NCI-H446 treated with DMSO at 0.1 percent for 48 hours (cell line): ENCODE measurements around the gene ASXL1.
"Not testable (repeated sequence)": the region's sequence is repeated elsewhere in the genome, so short reads cannot be mapped to it uniquely, and the experiment has no call there.

Experiments used
- DNase-seq: peaks from one replicate; lab custom pipeline; 2025; lab: John Stamatoyannopoulos, UW

The ASXL1 gene

DNA sequence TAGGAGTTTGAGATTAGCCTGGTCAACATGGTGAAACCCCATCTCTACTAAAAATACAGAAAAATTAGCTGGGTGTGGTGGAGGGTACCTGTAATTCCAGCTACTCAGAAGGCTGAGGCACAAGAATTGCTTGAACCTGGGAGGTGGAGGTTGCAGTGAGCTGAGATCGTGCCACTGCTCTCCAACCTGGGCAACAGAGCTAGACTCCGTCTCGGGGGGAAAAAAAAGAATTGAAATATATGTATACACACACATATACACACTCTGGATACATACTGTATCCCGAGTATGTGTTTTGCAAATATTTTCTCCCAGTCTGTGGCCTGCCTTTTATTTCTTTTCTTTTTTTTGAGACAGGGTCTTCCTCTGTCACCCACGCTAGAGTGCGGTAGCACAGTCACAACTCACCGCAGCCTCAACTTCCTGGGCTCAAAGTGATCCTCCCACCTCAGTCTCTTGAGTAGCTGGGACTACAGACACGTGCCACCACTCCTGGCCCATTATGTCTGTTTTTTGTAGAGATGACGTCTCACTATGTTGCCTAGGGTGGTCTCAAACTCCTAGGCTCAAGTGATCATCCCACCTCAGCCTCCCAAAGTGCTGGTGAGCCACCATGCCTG, 49.1 kb downstream of the ASXL1 start:
- DNase-seq = not testable (repeated sequence)

DNA sequence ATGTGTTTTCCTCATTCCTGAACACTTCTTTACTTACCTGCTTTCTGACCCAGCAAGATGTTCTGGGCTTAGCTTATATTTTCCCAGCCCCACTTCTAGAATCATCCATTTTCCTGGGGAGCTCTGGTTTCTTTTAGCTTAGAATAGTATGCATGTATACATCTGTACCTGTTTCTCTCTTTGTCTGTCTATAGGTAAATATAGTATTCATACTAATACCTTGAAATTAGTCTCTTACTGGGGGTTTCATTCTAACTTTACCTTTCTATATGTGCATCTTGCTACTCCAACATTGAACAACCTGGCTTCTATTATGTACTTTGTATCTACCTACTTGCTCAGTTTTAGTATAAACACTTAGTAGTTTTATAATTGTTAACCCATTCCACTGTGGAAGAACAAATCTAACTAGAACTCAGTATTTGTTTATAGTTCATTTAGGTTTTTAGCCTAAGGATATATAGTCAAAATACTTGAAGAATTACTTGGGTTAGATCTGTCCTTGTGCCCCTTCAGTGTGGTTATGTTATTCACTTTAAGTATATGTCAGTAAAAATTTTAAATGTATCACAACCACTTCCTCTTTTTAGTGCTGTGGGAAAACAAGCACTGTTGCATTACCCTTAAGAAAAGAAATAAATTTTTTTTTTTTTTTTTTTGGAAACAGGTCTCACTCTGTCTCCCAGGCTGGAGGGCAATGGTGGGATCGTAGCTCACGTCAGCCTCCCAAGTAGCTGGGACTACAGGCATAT, 54.0 kb downstream of the ASXL1 start:
- no peak for DNase-seq

DNA sequence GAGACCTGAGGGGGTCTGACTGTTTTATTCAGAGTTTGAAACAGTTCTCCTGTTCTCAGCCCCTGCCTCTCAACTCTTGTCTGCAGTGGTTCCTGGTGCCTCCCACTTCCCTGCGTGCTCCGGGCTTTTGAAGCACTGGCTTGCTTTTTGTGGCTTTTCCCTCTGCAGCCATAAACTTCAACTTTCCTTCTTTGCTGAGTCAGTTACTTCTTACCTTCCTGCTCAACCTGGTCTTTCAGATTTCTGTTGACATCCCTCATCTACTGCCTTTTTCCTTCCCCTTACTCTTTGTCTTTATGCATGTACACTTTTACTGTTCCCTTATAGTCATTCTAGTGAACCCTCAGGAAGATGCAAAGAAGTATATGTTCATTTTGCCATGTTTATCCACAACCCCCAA, 57.4 kb downstream of the ASXL1 start:
- DNase-seq = no peak

DNA sequence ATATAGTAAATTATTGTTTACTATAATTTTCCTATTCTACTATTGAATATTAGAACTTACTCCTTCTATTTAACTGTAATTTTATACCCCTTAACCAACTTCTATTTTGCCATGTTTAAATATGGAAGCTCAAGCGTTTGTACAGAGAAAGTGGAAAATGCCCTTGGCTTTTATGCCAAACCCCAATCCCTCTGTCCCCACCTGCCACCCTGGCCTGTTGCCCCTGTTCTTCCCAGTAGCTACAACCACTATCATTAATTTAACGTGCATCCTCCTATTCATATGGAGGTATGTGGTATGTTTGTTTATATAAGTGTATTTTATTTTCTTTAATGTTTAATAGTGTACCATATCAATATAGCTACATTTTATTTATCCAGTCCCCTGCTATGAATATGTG, 58.1 kb downstream of the ASXL1 start:
- no peak for DNase-seq

DNA sequence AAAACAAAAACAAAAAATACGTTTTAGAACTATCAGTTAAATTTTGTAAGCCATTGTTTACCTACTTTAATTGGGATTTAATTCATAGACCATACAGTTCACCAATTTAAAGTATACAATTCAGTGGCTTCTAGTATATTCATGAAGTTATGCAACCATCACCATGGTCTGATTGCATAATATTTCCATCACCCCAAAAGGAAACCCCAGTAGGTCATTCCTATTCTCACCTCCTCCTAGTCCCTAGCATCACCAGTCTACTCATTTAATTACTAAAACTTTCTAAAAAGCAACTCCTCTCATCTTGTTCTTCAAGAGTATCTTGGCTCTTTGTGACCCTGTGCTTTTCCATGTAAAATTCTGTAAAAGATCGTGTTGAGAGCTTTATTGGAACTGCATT, 60.2 kb downstream of the ASXL1 start:
- DNase-seq = no peak

DNA sequence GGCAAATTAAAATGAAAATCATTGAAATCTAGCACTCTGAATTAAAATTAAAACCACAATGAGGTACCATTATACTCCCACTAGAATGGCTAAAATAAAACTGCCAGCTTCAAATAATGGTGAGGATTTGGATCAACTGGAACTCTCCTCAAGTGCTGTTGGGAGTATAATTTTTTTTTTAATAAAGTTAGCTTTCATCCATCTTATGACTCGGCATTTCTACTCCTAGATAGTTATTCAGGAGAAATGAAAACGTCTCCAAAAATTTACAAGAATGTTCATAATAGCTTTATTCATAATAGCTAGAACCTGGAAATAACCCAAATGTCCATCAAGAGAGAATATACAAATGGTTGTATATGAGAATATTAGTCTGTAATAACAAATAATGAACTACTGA, 63.2 kb downstream of the ASXL1 start:
- DNase-seq = no peak

DNA sequence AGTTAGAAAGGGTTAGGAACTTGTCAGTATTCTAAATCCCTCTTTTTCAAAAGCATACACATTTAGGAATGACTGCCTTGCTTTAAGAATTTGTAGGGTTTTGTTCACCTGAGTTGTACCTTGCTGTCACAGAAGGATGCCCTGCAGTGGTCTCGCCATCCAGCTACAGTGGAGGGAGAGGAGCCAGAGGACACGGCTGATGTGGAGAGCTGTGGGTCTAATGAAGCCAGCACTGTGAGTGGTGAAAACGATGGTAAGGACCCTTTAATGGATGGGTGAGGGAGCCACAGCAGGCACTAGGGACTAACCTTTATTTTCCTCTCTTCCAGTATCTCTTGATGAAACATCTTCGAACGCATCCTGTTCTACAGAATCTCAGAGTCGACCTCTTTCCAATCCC, 69.9 kb downstream of the ASXL1 start:
- DNase-seq = no peak

DNA sequence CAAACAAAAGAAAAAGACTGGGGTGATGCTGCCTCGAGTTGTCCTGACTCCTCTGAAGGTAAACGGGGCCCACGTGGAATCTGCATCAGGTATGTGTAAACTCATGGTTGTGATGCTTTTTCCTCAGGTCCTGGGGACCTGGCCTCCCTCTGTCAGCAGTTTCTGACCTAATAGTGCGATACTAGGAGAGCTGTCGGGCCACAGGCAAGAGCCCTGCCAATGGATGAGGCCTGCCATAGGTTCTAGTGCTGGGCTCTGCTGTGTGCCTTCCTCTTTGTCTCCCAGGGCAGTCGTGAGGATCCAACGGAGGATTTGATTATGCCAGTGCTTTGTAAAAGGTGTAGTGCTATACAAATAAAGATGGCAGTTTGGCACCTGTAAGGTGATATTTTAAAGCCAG, 71.2 kb downstream of the ASXL1 start:
- no peak for DNase-seq

DNA sequence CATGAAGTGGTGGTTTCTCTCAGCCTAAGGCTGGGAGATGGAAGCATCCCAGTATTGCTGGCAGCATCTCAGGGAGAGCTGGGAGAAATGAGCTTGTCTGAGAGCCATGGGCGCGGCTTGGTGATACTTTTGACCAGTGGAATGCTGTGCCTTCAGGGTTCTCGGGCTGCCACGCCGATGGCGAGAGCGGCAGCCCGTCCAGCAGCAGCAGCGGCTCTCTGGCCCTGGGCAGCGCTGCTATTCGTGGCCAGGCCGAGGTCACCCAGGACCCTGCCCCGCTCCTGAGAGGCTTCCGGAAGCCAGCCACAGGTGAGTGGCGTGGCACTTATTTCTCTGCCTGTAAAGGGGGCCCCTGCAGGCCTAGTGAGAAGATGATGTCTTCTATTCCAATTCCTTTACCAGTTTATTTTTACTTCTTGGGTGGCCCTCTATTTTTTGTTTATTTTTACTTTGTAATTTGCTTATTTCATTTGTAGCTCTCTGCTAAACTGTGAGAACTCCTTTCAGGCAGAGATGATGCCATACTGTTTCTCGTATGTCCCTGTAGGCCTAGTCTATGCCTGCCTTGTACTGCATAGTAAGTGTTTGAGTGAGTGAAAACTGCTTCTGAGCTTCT, 71.7 kb downstream of the ASXL1 start:
- no peak for DNase-seq

DNA sequence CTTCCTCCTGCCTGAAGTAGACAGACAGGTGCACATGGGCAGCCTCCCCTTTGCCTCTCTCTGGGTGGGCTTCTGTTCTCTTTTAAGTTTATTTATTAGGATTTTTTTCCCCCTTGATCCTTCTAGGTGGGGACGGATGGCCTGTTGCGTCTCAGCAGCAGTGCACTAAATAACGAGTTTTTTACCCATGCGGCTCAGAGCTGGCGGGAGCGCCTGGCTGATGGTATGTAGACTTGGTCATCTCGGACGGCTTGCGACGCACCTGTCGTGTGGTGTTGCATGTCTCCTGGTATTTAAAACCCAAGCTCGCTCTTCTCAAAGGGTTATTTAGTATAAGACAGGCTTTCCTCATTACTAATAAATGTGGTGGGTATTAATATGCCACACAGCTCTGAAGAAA, 73.3 kb downstream of the ASXL1 start:
- DNase-seq = no peak

DNA sequence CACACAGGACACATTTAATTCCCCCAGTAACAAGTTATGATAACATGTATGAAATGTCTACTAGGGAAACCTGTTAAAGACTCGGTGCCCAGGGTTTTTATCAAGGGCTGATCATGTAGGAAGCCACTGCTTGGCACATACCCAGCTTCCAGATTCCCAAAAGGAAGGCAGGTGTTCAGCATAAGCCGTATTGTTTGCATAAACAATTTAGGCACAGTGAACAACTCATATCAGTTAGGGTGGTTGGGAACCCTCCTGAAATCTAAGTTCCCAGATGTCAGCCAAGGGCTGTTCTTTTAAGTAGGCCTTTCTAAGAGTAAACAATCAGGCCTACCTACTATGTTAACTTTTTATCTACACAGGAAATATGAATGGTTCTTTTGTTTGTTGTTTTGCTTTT, 74.1 kb downstream of the ASXL1 start:
- DNase-seq = no peak

DNA sequence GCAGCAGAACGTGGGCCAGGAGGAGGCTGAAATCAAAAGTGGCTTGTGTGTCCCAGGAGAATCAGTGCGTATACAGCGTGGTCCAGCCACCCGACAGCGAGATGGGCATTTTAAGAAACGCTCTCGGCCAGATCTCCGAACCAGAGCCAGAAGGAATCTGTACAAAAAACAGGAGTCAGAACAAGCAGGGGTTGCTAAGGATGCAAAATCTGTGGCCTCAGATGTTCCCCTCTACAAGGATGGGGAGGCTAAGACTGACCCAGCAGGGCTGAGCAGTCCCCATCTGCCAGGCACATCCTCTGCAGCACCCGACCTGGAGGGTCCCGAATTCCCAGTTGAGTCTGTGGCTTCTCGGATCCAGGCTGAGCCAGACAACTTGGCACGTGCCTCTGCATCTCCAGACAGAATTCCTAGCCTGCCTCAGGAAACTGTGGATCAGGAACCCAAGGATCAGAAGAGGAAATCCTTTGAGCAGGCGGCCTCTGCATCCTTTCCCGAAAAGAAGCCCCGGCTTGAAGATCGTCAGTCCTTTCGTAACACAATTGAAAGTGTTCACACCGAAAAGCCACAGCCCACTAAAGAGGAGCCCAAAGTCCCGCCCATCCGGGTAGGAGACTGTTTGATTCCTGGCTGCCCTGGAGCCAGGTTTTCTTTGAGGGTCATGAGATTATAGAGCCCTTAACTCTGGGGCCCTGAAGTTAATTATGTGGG, 75.3 kb downstream of the ASXL1 start:
- no peak for DNase-seq

DNA sequence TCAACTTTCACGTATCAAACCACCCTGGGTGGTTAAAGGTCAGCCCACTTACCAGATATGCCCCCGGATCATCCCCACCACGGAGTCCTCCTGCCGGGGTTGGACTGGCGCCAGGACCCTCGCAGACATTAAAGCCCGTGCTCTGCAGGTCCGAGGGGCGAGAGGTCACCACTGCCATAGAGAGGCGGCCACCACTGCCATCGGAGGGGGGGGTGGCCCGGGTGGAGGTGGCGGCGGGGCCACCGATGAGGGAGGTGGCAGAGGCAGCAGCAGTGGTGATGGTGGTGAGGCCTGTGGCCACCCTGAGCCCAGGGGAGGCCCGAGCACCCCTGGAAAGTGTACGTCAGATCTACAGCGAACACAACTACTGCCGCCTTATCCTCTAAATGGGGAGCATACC, 76.3 kb downstream of the ASXL1 start:
- DNase-seq = no peak

DNA sequence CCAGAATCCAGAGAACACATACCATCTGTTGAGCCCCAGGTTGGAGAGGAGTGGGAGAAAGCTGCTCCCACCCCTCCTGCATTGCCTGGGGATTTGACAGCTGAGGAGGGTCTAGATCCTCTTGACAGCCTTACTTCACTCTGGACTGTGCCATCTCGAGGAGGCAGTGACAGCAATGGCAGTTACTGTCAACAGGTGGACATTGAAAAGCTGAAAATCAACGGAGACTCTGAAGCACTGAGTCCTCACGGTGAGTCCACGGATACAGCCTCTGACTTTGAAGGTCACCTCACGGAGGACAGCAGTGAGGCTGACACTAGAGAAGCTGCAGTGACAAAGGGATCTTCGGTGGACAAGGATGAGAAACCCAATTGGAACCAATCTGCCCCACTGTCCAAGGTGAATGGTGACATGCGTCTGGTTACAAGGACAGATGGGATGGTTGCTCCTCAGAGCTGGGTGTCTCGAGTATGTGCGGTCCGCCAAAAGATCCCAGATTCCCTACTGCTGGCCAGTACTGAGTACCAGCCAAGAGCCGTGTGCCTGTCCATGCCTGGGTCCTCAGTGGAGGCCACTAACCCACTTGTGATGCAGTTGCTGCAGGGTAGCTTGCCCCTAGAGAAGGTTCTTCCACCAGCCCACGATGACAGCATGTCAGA, 77.4 kb downstream of the ASXL1 start:
- no peak for DNase-seq

DNA sequence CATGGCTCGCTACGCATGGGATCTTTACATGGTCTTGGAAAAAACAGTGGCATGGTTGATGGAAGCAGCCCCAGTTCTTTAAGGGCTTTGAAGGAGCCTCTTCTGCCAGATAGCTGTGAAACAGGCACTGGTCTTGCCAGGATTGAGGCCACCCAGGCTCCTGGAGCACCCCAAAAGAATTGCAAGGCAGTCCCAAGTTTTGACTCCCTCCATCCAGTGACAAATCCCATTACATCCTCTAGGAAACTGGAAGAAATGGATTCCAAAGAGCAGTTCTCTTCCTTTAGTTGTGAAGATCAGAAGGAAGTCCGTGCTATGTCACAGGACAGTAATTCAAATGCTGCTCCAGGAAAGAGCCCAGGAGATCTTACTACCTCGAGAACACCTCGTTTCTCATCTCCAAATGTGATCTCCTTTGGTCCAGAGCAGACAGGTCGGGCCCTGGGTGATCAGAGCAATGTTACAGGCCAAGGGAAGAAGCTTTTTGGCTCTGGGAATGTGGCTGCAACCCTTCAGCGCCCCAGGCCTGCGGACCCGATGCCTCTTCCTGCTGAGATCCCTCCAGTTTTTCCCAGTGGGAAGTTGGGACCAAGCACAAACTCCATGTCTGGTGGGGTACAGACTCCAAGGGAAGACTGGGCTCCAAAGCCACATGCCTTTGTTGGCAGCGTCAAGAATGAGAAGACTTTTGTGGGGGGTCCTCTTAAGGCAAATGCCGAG, 78.2 kb downstream of the ASXL1 start:
- no peak for DNase-seq

DNA sequence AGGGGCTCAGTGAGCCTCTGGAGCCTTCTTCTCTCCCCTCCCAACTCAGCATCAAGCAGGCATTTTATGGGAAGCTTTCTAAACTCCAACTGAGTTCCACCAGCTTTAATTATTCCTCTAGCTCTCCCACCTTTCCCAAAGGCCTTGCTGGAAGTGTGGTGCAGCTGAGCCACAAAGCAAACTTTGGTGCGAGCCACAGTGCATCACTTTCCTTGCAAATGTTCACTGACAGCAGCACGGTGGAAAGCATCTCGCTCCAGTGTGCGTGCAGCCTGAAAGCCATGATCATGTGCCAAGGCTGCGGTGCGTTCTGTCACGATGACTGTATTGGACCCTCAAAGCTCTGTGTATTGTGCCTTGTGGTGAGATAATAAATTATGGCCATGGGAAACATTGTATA, 78.8 kb downstream of the ASXL1 start:
- no peak for DNase-seq

DNA sequence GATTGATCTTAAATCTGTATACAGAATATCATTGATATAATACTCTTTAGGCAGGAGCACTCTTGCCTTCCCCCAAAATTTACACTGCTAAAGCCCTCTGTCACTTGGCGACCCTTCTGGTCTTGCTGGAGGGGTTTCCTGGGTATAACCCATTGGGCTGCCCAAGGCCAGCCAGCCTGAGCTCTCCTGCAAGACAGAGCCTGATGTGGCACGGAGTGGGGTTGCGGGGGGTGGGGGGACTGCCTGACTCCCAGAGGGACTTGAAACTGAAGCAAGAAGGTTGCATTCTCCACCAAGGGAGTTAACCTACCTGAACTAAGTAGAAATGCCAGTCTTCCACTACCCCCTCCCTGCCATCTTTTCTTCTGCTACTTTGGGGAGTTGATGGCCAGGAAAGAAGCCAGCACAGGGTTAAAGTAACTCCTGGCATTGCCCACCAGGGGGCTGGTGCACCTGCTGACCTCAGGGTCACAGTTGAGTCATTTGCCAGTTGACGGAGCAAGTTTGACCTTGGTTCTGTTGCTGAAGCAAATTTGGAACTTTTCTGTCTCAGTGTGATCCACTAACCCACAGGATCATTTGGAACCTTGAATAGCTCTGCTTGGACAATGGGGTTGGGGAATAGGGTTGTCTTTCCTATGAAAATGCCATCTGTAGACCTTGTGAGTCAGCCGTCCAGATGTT, 79.4 kb downstream of the ASXL1 start:
- no peak for DNase-seq

DNA sequence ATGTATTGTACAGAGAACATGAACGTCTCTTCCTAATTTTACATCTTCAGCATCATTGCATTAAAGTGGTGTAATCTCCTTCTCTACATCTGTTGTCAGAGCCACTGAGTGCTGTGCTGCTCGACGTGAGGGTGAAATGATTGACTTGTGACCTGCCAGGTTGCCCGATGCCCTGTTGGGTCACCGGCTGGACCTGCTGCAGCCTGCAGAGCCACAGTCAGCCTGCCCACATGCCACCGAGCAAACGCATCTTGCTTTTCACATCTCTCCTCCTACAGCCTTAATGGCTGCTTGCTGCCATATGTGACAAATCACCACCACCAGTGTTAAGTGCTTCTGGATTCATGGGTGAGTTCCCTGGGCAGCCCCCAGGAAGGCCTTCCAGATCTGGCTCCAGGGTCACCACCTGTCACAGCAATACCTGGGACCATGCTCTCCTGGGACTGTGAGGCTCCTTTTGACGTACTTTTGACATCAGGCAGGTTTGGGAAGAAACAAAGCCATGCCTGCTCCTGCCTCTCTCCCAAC, 80.3 kb downstream of the ASXL1 start:
- DNase-seq = no peak

DNA sequence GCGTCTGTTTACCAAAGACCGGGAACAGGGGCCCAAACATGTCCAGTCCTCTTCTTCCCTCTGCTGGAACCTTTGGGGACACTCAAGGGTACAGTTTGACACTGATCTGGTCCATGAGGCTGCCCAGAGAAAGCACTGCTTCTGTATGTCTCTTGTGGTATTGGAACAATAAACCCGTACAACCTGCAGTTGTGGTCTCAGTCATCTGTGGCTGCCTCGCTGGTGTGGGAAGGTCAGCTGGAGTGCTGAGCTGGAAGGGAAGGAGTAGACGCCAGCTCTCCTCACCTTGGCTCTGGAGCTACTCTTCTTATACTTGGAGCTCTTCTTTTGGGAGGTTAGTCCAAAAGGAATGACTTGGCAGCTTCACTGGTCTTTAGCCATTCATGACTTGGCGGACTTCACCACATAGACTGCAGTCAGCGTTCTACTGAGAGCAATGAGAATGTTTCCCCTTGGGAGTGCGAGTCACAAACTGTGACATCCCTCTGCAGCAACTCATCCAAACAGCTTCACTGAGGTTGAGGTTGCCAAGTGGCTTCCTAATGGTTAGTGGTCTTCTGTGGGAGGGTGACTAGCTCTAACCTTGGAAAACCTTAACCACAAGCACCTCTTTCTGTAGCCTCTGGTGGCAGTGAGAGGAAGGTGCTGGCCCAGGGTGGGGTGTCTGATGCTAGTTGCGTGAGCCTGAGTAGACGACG, 81.2 kb downstream of the ASXL1 start:
- DNase-seq = peak; percentile 32

DNA sequence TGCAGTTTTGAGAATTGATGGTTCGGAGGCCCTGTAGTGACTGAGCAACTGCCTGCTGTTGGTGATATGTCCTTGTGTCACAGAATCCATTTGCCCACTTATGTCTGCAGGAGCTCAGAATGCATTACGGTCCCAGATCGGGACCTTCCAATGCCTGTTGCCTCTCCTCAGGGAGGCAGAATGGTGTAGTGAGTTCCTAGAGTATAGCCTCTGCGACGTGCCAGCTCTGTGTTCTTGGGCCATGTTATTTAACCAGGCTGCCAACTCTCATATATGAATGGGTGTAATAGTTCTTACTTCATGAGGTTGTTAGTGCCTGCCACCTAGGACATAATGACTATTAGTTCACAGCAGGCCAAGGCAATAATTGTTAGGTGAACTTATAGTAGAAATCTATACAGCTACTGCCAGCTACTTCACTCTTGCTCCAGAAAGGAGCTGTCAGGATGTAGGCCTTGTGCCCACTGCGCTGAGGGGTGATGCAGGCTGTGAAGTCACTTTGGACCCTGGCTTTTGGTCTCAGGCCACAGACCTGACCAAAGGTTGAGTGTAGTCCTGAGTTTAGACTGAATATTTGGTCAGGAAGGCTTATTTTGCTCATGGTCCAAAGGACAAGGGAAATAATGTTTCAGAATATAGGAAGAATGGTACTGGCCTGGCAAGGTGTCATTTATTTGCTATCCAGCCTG, 82.1 kb downstream of the ASXL1 start:
- DNase-seq = no peak
